Heart left ventricle (tissue), 16 donors: Measurements from ENCODE around the gene WNT9A. TPM values are rescaled to one million over a fixed set of nuclear protein-coding genes. Genes with fewer than 3 reads are reported as not detected.

Source experiments
- ATAC-seq, 4 donors: fragments of 200-7000 bp; cut with Tn5 transposase; one replicate each; pipeline ENCODE4 v1.9.1; 2020 to 2022; ENCODE audit warnings: moderate library complexity in 4 of 4, mild to moderate bottlenecking in 3 of 4, moderate number of reproducible peaks in 1 of 4
- DNase-seq, 5 donors: peaks; one replicate each; pipeline ENCODE4 v3.0.0-alpha.2; 2020
- H3K27ac ChIP-seq, 12 donors: fragments of 200-600 bp; sonication (generic) in 4 of 12; one replicate each; pipeline versions ENCODE4 v1.5.0 to v1.8.0; 2016 to 2022; ENCODE audit warnings: mild to moderate bottlenecking in 2 of 12
- H3K27me3 ChIP-seq, 9 donors: fragments of 200-600 bp; sonication (generic) in 2 of 9; one replicate each; pipeline versions ENCODE4 v1.5.1 to v1.8.0; 2016 to 2022; ENCODE audit warnings: mild to moderate bottlenecking in 3 of 9
- H3K36me3 ChIP-seq, 9 donors: fragments of 200-600 bp; sonication (generic) in 2 of 9; one replicate each; pipeline versions ENCODE4 v1.5.0 to v1.8.0; 2018 to 2022; ENCODE audit warnings: mild to moderate bottlenecking in 2 of 9
- H3K4me1 ChIP-seq, 12 donors: fragments of 200-600 bp; sonication (generic) in 4 of 12; one replicate each; pipeline versions ENCODE4 v1.5.0 to v1.8.0; 2016 to 2022; ENCODE audit warnings: mild to moderate bottlenecking in 3 of 12
- H3K4me3 ChIP-seq, 12 donors: fragments of 200-600 bp; sonication (generic) in 4 of 12; one replicate each; pipeline versions ENCODE4 v1.5.0 to v1.8.0; 2017 to 2022; ENCODE audit warnings: mild to moderate bottlenecking in 9 of 12, moderate library complexity in 4 of 12
- H3K9me3 ChIP-seq, 12 donors: fragments of 200-600 bp; sonication (generic) in 4 of 12; one replicate each; pipeline versions ENCODE4 v1.5.0 to v1.8.0; 2016 to 2022; ENCODE audit warnings: mild to moderate bottlenecking in 1 of 12
- POLR2A ChIP-seq, 2 donors: fragments of 450-650 bp; IDR thresholded peaks; one replicate each; pipeline ENCODE4 v1.6.1; 2017; ENCODE audit warnings: antibody characterized with exemption in 2 of 2, mild to moderate bottlenecking in 2 of 2, moderate library complexity in 2 of 2
- WGBS, 4 donors: extraction: QIAGEN DNeasy Blood & Tissue Kit in 2 of 4; methylation state at CpG; one replicate each; pipeline versions ENCODE4 v1.1.5 to v1.1.7; 2013 to 2018; 5-methylcytosine and 5-hydroxymethylcytosine counted together
- intact Hi-C, 10 donors: fragments of 100-400 bp; cut with DNase I; formaldehyde crosslinking; loops; one replicate each; pipeline versions ENCODE4 v1.11.1 to v1.14.2; 2022
- polyA plus RNA-seq, 2 donors: library from polyadenylated mRNA; stranded (reverse); fragments of 200-250 nt; gene quantifications; one replicate each; pipeline ENCODE4 v1.2.3, GENCODE V29; 2013
- total RNA-seq, 9 donors: library from RNA; depleted of rRNA in 2 of 9; stranded (reverse); fragments of >200 nt in 2 of 9; fragmentation: NEBNext Ultra II Directional in 3 of 9; extraction: Animal tissue kit (Norgen Biotek cat#: 25700) in 3 of 9; gene quantifications; one replicate each; pipeline versions ENCODE4 v1.1.0 to v1.2.4, GENCODE V29; 2016 to 2023
- TF ChIP-seq, protein P1 (sequence below), 12 donors: fragments of 200-600 bp; sonication (generic) in 4 of 12; IDR thresholded peaks; one replicate each; pipeline versions ENCODE4 v1.5.0 to v1.8.0; 2018 to 2022; ENCODE audit warnings: antibody characterized with exemption in 12 of 12, mild to moderate bottlenecking in 5 of 12
- donor health status: ischemic (EF 13 %, LVEDD 7.1; RV severe dilation, severe dysfunction).
- donor health status: healthy with polysubstance abuse.
- donor health status: DM: no; HTN: yes; CAD: no.
- donor health status: DM: no; HTN: no; CAD: no.
- donor health status: ischemic (EF 25% LVEDD 6.9; RV normal size, moderate dysfunction).
- donor health status: ischemic (EF 25% LVEDD 5.7; RV mildly dilated, moderate dysfunction).
- donor health status: healthy.
- donor health status: DM: yes; HTN: yes; CAD: no.
- donor health status: ischemic (EF 35%, LVEDD 5.7; RV mildly dilated, moderate dysfunction).
- donor health status: nonischemic (EF 11% LVEDD 7.7; RV severe dilation, severe dysfunction).
- donor health status: DM: yes; HTN: yes; CAD: no.
- donor health status: PGD.
- donor health status: ischemic (EF 29% LVEDD 5.4; RV normal size, mild dysfunction).
- donor health status: nonischemic (EF 23%, LVEDD 6.1; RV moderate dilation, normal function).

WNT9A gene
- total and polyA plus RNA-seq, 11 donors, result 0.54 to 29.8 (median 2.3) TPM

DNA sequence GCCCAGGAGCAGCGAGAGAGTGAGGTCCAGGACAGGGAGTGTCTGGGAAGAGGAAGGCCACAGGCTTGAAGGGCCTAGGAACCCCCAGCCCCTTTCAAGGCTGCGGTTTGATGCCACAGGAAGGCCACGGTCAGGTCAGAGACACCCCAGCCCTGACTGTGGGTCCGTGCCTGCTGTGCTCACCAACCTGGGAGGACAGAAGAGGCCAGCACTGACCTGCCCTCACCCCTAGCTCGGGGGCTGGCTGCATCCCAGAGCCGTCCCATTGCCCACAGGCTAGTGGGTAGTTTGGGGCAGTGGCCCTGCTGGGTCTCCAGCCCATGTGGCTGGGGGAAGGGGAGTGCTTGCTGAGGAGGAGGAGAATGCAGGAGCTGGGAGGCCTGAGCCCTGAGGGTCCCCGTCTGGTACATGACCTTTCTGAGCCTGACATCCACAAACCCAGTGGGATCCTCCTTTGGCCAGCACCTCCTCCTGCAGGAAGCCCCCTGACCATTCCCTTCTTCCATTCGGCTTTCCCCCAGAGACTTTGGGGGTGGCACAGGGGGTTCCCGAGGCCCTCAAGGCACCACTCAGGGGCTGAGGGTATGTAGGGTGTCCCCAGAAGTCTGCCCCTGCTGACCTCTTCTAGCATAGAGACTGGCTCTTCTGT, 54.3 kb downstream of the WNT9A start:
- WGBS, 4 donors, result 81 to 95% (median 93%) methylated on average over 8 to 9 of the region's 9 CpGs
- intact Hi-C loops, result no loop called here
- Histone ChIP-seq H3K4me3 (no peak overlapping the region), H3K27me3 (no peaks in the 10 kb centered on the region), H3K27ac (no peak overlapping the region), H3K9me3 (no peaks in the 10 kb centered on the region), H3K36me3 (no peaks in the 10 kb centered on the region), H3K4me1 (peaks cover 0 to 7% (median 0%) of the 10 kb centered on the region in 12 donors)
- ATAC-seq (no peak), DNase-seq (peak in 4 of 5 donors; percentile 5 to 41 (median 8))
- TF ChIP-seq POLR2A (IDR thresholded peaks at IDR 0.05), result no peak
- TF ChIP-seq, protein P1, sequence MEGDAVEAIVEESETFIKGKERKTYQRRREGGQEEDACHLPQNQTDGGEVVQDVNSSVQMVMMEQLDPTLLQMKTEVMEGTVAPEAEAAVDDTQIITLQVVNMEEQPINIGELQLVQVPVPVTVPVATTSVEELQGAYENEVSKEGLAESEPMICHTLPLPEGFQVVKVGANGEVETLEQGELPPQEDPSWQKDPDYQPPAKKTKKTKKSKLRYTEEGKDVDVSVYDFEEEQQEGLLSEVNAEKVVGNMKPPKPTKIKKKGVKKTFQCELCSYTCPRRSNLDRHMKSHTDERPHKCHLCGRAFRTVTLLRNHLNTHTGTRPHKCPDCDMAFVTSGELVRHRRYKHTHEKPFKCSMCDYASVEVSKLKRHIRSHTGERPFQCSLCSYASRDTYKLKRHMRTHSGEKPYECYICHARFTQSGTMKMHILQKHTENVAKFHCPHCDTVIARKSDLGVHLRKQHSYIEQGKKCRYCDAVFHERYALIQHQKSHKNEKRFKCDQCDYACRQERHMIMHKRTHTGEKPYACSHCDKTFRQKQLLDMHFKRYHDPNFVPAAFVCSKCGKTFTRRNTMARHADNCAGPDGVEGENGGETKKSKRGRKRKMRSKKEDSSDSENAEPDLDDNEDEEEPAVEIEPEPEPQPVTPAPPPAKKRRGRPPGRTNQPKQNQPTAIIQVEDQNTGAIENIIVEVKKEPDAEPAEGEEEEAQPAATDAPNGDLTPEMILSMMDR (IDR thresholded peaks at IDR 0.05), result no peak

DNA sequence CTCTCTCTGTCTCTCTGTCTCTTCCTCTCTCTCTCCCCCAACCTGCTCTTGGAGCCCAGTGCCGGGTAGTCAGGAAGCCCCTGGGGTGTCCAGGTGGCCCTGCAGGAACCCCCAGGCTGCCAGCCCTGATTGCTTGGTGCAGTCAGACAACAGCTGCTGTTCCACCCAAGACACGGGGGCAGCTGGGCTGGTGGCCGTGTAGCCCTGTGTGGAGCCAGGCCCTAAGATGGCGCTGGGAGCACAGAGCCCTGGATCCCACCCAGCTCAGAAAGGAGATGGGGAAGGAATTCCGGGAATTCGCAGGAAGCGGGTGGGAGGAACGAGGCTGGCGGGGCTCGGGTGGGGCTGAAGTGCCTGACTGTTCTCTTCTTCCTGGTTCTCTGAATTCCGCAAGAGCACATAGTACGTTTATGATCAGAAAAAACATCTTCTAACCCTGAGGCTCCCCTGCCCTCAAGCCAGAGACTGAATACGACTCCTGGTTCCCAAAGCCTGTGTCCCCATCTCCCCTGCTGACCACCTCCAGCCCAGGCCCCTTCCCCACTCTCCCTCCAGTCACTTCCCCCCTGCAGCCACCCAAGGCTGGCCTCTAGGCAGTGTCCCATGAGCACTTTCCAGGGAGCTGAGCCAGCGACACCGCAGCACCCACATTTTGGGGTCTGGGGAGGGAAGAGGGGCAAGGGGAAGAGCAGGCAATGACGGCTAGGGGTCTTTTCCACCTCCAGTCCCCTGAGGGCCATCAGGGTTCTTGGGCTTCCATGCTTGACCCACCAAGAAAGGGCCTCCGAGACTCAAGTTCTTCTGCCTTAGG, 55.0 kb downstream of the WNT9A start:
- Histone ChIP-seq H3K27ac (peak overlapping the region in 2 of 12 donors; percentile 4 to 46), H3K9me3 (no peaks in the 10 kb centered on the region), H3K4me1 (peaks cover 0 to 7% (median 0%) of the 10 kb centered on the region in 12 donors), H3K36me3 (no peaks in the 10 kb centered on the region), H3K4me3 (no peak overlapping the region), H3K27me3 (no peaks in the 10 kb centered on the region)
- ATAC-seq (no peak), DNase-seq (peak; percentile 7 to 64 (median 25))
- intact Hi-C loops, result no loop called here
- TF ChIP-seq, protein P1 (IDR thresholded peaks at IDR 0.05), result no peak
- TF ChIP-seq POLR2A (IDR thresholded peaks at IDR 0.05), result no peak
- 50 to 67% (median 59%) methylated on average over 17 of the region's 17 CpGs for WGBS, 4 donors

DNA sequence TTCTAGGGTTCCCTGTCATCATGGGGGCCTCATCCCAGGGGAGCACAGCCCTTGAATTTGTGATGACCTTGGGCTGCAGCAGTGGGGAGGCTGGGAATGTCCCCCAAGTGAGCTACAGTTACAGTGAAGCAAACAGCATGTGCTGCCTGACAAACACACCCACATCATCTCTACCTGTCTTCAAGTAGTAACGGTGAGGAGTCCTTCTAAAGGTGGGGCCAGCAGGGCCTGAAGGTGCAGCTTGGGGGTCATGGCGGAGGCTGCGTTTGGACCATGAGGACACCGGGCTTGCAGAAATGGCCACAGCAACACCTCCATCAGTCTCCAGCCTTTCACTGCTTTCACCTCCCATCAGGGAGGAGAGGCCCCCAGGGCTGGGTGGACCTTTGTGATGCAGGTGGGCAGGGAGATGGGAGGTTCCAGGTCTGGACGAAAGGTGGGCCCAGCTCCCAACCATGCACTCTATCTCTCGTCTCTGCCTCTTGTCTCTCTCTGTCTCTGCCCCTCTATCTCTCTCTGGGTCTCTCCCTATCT, 55.7 kb downstream of the WNT9A start:
- no peak overlapping the region for H3K4me3 ChIP-seq
- WGBS, 4 donors, result 87 to 99% (median 94%) methylated on average over 6 of the region's 6 CpGs
- TF ChIP-seq, protein P1 (IDR thresholded peaks at IDR 0.05), result no peak
- no peak for TF ChIP-seq POLR2A (IDR thresholded peaks at IDR 0.05)
- intact Hi-C loops, result no loop called here
- ATAC-seq (no peak), DNase-seq (peak in 2 of 5 donors; percentile 9 to 27)
- no peaks in the 10 kb centered on the region for H3K36me3 ChIP-seq
- peaks cover 0 to 13% (median 4%) of the 10 kb centered on the region in 12 donors for H3K4me1 ChIP-seq
- H3K27ac ChIP-seq, result peak overlapping the region in 2 of 12 donors; percentile 4 to 46
- H3K9me3 ChIP-seq, result no peaks in the 10 kb centered on the region
- no peaks in the 10 kb centered on the region for H3K27me3 ChIP-seq
